Measurements from ENCODE around the gene TNS4. TPM values are rescaled to one million over a fixed set of nuclear protein-coding genes. Genes with fewer than 3 reads are reported as not detected.

TNS4 gene
- total and polyA plus RNA-seq, 12 donors: 0.01 to 0.62 TPM; not detected in 10

DNA sequence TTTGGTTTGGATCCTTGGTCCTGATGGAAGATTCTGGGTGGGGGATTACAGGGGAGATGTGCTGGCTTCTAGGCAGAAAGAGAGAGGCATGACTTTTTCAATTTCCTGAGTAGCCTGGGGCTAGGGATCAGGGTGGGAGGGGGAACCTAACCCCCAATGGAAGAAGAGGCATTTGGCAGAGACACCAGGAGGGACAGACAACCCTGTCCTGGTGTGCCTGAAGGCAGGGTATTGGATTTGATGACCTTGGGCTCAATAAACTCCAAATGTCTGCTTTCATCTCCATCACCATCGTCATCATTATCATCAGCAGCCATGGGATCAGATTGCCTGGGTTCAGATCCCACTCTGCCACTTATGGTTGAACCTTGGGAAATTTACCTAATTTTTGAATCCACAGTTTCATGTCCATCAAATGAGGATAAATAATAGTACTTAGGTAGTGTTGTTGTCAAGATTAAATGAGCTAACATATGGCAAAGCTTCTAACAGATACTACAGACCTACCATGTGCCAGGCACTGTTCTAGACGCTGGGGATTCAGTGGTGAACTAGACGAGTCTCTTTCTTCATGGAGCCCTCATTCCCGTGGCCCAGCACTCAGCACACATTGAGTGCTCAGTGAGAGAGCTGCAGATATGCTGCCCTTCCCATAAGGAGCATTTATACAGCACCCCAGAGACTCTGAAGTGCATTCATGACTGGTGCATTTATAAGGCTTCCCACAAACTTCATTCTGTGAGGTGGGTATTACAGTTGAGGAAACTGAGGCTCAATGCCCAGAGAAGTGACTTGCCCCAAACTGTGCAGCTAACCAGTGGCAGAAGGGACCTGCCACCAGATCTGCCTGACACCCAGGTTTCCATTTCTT lies 31.4 kb downstream of the TNS4 start:
- DNase-seq (no peak), ATAC-seq (no peak)
- no peak overlapping the region for H3K4me3 ChIP-seq
- 91 to 92% methylated on average over 4 of the region's 4 CpGs for WGBS, 2 donors
- intact Hi-C loops (cut with DNase I): no loop called here
- TF ChIP-seq CTCF (IDR thresholded peaks at IDR 0.05): no peak
- H3K9me3 ChIP-seq: no peaks in the 10 kb centered on the region
- H3K36me3 ChIP-seq: no peaks in the 10 kb centered on the region
- H3K27me3 ChIP-seq: peaks cover 0 to 6% (median 0%) of the 10 kb centered on the region in 7 donors
- no peaks in the 10 kb centered on the region for H3K4me1 ChIP-seq
- no peak overlapping the region for H3K27ac ChIP-seq

DNA sequence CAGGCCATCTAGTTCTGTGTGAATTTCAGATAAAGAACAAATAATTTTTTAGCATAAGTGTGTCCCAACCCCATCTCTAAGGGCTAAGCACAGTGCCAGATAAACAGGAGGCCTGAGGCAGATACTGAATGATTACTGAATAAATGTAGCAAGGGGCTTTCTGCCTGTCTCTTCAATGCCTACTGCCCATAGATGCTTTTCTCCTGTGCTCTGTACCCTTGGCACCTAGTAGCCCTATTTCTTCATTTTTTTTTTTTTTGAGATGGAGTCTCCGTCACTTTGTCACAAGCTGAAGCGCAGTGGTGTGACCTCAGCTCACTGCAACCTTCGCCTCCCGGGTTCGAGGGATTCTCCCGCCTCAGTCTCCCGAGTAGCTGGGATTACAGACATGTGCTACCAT lies 32.9 kb downstream of the TNS4 start:
- 96 to 98% methylated on average over 7 of the region's 7 CpGs for WGBS, 2 donors
- H3K4me1 ChIP-seq: peaks cover 0 to 1% (median 0%) of the 10 kb centered on the region in 9 donors
- H3K36me3 ChIP-seq: no peaks in the 10 kb centered on the region
- no peak for TF ChIP-seq CTCF (IDR thresholded peaks at IDR 0.05)
- peaks cover 0 to 6% (median 0%) of the 10 kb centered on the region in 7 donors for H3K27me3 ChIP-seq
- no peak overlapping the region for H3K27ac ChIP-seq
- DNase-seq (no peak), ATAC-seq (no peak)
- no peak overlapping the region for H3K4me3 ChIP-seq
- no peaks in the 10 kb centered on the region for H3K9me3 ChIP-seq
- intact Hi-C loops (cut with DNase I): no loop called here

DNA sequence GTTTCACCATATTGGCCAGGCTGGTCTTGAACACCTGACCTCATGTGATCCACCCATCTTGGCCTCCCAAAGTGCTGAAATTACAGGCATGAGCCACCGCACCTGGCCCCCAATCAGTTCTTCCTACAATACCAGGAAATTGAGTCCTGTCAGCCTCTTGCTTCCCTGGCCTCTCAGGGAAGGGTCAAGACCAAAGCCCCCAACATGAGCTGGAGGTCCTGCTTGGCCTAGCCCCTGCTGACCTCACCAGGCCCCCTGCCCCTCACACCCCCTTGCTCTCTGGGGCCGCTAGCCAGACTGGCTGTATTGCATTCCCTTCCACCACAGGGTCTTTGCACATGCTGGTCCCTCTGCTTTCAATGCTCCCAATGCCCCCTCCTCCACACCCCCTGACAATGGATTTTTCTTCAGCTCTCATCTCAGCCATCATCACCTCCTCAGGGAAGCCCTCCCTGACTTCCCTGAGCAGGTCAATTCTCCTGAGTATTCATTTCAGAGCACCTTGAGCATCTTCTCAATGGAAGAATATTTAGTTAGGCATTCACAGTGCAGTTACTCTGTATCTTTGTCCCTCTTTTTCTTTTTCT lies 34.0 kb downstream of the TNS4 start:
- Histone ChIP-seq H3K9me3 (no peaks in the 10 kb centered on the region), H3K4me1 (peaks cover 0 to 13% (median 9%) of the 10 kb centered on the region in 9 donors), H3K27me3 (peaks cover 0 to 6% (median 0%) of the 10 kb centered on the region in 7 donors), H3K4me3 (no peak overlapping the region), H3K36me3 (no peaks in the 10 kb centered on the region), H3K27ac (no peak overlapping the region)
- no peak for TF ChIP-seq CTCF (IDR thresholded peaks at IDR 0.05)
- WGBS, 2 donors: 75 to 89% methylated on average over 2 of the region's 2 CpGs
- intact Hi-C loops (cut with DNase I): no loop called here
- ATAC-seq: no peak
- no peak for DNase-seq

- H3K9me3 ChIP-seq: no peaks in the 10 kb centered on the region
- no peaks in the 10 kb centered on the region for H3K36me3 ChIP-seq
- 84 to 89% methylated on average over 11 of the region's 11 CpGs for WGBS, 2 donors
- no peak for TF ChIP-seq CTCF (IDR thresholded peaks at IDR 0.05)
- H3K27me3 ChIP-seq: peaks cover 0 to 6% (median 0%) of the 10 kb centered on the region in 7 donors
- intact Hi-C loops (cut with DNase I): no loop called here
- no peak overlapping the region for H3K27ac ChIP-seq
- H3K4me1 ChIP-seq: peaks cover 0 to 23% (median 17%) of the 10 kb centered on the region in 9 donors
- ATAC-seq (no peak), DNase-seq (no peak)
- no peak overlapping the region for H3K4me3 ChIP-seq
Measured at GRCh38 chr17:40466298-40466971, 35.0 kb downstream of the TNS4 start.
